ENCODE data around the gene COL25A1.
"Not testable (repeated sequence)": the region's sequence is repeated elsewhere in the genome, so short reads cannot be mapped to it uniquely, and the experiment has no call there.

The COL25A1 gene

DNA sequence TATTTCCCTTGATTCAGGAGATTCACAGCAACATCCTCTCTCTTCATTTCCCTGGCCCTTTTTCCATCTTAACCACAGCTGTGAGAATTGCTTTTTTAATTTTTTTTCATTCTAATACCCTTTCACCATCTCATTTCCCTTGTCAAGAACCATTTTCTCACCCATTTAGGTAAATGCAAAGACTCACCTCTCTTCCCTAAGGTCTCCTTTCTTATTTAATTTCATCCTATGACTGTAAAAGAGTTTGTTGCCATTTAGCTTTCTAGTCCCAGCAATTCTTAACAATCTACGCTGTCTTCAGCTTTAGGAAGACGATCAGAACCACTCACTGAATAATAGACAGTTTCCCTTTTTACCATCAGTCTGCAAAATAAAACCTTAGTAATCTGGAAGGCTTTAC is 298.5 kb downstream of the COL25A1 start:
- DNase-seq: no peak

DNA sequence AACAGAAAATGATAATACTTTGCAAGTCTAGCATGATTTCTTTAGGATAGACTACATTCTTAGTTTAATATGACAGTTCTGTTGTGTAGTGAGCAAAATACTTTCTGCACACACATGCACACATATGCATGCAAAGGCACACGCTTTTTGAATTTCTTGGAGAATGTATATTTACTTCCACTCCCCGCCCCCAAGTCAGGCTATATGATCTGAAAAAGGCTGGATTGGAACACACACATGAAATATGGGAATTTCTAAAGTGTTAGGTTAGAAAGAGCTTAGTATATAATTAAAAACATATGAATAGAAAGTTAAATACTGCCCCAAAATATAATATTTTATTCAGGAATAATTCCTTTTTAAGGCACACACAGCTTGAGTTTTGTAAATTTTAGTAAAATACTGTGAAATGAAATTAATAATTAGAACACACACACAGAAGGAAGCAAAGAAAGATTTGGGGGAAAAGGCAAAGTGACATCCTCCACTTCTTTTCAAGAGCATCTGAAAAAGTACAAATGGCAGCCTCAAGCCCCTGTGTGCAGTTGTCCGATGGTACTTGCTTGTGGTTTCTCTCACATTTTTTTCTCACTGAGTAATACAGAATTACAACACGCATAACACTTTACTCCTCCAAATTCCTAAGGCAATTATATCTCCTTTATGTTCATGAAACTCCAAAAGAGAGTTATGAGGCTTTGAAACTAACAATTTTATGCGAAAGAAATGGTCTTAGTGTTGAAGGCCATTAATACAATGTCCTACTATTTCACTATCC is 310.7 kb downstream of the COL25A1 start:
- DNase-seq: no peak

DNA sequence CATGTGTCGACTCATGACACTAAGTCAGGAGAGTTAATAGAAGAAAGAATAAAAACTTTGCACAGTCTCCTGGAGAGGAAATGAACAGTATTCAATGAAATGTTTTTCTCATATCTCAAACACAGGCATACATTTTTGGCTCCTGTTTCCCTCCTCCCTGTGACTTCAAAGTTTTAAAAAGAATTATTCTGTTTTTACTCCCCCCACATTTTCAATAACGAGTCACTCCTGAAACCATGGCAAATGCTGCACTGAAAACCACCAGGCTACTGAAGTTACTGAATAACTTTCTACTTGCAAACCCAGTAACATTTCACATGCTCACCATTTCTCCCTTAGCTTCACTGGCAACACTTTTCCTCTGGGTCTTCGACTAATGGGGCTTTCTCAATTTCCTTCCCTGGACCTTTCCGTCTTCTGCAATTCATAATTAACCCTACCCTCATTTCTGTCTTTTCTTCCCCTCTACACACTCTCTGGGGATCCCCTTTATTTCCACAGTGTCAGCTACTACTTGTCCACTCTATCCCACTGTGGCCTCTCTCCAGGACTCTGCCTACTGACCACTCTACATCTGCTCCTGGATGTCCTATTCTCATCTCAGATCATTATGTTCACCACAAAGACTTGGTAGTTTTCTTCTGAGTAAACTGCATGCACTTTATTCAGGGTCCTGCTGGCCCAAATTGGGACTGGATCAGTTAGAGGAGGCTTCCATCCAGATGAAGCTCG is 313.8 kb downstream of the COL25A1 start:
- DNase-seq: no peak

DNA sequence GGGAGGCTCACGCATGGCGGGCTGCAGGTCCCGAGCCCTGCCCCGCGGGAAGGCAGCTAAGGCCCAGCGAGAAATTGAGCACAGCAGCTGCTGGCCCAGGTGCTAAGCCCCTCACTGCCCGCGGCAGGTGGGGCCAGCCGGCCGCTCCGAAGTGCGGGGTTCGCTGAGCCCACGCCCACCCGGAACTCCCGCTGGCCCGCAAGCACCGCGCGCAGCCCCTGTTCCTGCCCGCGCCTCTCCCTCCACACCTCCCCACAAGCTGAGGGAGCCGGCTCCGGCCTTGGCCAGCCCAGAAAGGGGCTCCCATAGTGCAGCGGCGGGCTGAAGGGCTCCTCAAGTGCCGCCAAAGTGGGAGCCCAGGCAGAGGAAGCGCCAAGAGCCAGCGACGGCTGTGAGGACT is 318.0 kb downstream of the COL25A1 start:
- DNase-seq: not testable (repeated sequence)

DNA sequence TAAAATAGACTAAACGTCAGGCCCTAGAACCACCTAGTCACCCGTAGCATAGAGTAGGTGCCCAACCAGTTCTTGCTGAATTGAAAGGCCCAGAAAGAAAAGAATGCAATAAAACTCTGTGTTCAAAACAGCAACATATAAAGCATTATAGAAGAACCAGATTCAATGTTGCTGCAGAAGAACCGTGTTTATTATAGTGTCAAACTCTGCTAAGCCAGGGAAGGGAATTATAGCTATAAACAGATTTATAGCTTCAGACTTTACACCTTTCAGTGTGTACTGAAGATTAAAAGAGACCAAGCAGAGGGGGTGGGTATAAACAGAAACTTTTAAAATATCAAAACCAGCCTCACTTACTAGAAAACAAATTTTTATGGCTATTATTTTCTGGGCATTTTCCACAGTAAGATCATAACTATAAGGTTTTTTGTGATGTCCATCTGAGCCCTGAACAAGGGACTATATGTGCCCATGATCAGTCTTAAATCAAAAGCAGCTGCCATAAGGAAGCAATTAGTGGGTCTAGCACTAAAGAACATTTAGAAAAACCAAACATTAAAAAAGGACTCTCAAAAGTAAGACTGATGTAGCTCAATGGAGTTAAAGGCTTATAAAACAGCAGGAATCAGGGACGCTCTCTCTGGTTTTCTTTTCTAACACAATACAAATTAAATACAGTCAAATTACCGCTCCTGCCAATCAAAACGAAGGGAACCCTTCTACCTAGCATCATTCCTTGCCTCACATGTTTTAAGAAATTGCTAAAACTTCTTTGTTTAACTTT is 319.9 kb downstream of the COL25A1 start:
- no peak for DNase-seq

DNA sequence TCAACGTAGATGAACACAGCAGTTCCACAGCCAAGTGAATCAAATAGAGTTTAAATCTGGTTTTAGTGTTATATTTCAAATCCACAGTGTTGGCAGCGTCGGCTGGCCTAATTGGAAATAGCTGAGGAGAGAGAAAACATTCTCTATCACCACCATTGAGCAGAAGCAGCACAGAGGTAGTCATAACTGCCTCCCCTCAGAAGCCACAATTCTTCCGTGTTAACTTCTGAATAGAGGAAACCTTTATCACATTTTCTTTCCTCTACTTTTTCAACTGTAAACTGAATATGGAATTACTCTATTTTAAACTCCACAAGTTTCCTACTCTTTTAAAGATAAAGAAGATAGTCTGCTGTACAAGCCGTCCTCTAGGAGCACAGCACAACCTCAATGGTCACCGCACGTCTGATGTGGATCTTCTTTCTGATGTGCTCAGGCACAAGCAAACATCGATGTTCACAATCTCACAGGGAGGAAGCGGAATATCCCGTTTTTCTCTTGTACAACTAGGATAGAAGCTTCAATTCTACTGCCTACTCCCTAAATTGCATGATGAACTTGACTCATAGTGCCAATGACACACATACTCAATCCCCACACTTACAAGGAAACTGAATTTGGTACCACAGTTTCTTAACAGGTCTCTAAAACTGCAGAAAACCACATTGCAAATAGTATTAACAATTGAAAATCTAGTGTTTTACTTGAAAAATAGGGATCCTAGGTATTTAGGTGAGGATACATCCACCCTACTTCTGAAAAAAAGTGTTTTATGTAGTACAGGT is 321.8 kb downstream of the COL25A1 start:
- no peak for DNase-seq

DNA sequence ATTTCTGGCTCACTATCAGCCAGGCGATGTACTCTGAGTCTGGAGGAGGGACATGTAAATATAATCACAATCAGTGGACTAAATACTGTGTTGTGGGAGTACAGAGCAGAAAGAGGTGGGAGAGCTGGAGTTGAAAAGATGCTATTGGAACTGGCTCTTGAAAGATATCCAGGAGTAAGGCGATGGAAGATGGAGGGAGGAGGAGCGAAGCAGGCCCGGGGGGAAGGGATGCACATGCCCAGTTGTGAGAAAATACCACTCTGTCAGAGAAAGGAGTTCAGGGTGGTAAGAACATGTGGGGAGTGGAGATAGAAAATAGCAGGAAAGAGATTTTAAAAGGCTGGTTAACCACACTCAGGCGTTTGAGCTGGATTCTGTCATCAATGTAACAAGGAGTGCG is 322.7 kb downstream of the COL25A1 start:
- DNase-seq: no peak

DNA sequence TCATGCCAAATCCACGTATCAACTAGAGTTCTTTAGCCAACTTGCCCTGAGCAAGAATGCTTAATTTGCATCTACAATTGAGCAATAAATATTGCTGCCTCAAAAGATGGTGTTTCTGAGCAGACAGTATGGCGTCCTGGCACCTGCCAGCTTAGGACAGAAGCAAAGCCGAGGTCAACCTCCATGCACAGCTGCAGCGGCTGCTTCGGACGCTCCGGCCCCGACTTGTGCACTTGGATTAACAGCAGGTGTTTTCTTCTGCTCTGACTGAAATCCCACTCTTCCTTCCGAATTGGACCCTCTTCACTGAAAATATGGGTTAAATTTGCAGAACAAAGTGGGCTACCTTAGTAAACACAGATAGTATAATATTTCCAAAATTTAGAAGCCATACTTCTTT is 324.4 kb downstream of the COL25A1 start:
- no peak for DNase-seq

DNA sequence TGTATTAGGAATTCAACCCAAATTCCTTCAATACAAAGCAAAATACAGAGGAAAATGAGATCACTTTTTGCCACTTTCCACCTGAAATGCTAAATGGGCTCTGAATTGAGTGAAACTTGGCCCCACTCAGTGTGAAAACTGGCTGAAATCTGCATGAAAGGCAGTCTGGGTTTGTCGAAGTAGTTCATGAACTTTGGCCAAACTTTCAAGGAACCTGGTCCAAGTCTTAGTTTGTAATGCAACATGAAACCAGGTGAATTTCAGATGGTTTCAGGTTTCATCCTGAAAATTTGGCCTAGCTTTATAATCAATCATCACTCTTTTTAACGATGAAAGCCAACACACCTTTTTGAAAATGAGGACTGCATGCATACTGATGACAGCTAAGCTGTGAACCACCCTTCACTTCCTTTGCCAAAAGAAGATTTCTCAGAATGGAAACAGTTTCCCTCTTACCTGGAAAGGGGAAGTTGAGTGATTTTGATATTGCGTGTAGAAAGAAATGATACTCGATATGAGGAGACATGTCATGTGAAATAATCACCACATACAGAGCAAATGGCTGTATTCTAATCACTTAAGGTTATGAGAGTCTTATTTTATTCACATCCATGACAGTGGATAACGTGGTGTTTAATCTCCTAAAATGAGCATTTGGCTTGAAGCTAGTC is 329.7 kb downstream of the COL25A1 start:
- no peak for DNase-seq

DNA sequence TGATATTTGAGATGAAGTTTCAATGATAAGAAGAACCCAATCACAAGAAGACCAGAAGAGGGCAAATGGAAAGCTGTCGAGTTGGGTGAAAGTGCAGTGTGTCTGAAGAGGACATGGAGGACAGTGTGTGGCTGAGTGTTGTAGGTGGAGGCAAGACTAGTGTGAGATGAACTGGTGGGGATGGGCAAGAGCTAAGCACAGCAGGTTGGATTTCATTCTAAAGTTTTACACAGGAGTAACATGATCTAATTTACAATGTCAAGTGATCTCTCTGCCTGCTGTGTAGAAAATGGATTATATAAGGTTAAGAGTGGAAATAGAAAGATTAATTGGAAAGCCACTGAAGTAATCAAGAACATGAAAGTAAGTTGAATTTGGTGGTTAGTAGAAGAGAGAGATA is 331.0 kb downstream of the COL25A1 start:
- no peak for DNase-seq

DNA sequence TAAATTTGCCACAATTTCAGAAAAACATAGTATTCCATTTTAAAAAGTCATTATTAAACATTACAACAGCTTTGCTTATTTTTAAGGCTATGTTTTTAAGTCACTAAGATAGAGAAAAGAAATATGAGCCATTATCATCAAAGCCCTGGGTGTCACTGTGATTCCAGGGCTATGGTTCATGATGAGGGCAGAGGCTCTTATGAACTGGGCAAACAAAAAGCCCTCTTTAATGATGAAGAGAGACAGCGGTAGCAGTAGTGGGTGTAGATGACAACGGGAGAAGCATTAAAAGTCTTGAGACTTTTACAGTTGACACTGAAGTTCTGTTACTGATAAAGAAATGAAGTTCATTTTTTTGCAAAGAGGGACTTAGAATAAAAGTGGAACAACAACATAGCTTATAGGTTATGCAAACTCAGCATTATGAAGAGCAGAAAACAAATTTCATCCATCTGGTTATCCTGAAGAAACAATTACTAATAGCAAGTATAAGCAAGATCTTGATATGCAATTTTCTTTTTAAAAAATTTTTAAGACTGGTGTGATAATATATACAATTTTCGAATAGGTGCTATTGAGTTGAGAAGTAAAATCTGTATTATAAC is 336.9 kb downstream of the COL25A1 start:
- DNase-seq: no peak

DNA sequence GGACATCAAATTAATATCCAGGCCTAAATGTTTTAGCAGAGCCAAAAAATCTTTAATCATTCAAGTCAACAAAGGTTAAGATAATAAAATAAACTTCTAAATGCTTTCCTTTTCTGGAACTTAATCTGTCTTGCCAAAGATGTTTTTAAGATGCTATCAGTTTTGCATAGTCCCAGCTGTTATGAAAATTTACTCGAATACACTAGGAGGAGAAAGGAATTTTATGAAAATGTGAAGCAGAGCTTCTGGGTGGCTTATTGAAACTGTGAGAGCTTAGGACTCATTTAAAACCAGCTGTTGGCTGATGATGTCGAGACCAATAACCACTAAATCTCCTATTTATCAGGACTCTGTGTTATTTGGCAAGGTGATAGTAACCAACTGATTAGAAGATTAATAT is 337.4 kb downstream of the COL25A1 start:
- DNase-seq: no peak

DNA sequence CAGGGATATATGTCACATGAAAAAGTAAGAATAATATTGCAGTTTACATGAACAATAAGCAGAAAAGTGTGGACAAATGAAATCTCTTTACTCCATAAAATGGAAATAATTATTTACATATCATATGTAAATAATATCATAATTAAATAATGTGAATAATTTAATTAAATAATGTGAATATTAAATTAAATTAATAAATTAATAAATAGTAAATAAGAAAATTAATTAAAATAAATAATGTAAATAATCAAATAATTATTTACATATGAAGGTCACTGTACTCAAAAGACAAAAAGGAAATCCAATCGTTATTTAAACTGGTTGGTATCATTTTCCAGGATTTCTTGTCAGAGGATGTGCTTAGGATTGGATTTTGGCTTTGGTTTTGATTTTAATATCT is 338.5 kb downstream of the COL25A1 start:
- DNase-seq: no peak

DNA sequence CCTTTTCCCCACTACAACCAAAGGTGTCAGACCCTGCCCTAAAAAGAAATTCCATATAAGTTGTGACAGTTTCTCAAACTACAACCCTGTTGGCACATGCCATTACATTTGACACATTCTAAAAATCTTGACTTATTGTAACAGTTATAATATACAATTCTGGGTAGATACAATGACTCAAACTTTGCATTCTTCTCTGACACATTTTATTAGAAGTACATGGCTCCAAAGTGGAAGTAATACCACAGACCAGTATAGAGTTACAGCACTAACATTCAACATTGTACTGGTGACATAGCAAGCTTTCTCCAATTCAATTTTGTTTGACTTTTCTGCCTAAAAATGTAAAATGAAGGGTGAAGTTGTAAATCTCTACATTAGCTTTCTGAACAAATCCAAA is 343.0 kb downstream of the COL25A1 start:
- no peak for DNase-seq

DNA sequence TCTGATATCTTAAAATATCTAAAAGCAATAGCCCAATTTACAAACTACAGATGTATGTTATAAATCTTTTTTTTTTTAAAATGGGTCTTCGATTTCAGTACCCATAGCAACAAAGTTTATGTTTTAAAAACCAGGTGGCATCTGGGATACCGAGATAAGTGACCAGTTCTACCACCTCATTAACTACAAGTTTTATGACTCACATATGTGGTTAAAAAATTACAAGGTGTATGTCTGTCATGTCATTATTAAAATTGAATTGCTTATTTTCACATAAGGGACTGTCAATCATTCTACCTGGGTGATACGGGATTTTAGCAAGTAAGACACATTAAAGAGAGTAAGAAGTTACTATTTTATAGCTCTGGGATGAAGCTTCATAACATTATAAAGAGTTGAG is 347.6 kb downstream of the COL25A1 start:
- no peak for DNase-seq

DNA sequence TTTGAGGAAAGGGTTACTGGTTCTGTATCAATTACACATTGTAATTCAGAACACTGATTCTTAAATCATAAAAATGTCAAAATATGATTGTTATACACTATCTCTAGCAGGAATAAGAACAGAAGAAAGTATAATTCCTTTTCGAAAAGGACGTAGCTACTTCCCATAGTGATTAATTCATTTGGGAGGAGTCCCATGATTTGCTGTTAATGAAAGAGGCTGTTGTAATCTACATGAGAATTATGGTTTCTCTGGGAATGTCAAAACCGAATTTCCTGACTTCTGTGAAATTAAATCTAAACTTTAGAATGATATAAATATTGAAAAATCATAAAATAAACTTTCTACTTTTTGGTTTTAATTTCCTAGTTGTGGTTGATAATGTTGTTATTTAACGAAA is 348.5 kb downstream of the COL25A1 start:
- no peak for DNase-seq

DNA sequence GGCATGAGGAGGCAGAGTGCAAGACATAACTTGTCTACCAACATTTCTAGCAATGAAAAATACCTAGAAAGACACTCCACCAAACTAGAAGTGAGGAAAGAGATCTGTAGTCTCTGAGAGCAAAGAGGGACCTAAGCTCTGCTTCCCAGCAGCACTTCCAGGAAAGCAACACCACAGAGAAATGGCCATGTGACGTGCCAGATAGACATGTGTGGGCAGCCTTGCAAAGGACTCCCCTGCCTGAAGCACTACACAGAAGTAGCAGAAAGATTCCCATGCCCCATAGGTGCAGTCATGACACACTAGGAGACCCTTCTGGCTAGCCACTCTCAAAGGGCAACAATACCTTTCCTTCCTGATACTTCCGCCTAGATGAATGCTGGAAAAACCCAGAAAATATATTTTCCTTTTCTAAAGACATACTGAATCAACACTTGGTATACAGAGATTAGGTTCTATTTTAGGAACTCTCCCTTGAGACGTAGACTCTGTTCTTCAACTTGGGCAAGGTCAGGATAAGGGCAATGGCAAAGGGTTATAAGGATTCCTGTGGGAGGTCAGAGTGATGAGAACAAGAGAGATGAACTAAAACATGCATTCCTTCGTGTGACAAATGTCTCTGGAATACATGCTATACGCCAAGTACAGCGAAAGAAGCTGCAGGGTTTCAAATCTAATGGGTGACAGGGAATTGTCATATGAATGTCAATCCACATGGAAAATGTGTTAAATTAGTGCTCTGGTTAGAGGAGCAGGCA is 352.1 kb downstream of the COL25A1 start:
- no peak for DNase-seq

DNA sequence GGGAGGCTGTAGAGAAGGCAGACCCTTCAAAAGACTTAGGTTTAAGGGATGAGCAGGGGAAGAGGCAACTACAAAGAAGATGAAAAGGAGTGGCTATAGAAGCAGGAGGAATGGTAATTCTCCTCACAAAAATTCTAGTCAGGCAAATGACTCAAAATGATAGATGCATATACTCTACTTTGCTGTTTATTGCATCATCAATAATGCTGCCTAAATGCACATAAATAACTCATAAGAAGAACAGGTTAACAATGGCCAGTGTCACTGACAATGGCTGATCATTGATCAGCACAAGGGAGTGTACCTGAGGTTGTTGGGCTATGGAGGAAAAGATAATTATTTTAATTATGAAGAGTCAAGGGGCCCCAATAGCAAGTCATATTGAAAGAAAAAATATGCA is 354.9 kb downstream of the COL25A1 start:
- DNase-seq: no peak

DNA sequence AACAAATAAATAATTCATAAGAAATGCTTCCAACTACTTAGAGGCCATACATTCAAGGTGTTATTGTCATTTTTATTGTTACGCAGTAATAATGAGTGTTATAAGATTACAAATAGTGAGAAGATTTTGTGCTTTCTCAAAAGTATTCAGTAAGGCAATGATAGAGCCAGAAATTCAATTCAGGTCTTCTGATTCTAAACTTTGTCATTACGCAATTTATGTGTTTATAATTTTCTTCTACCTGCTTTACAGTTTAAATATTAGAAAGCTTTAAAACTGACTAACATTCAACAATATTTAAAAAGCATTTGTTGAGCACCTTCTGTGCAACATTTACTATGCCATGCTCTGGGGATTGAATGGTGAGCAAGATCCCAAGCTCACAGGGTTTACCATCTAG is 356.2 kb downstream of the COL25A1 start:
- no peak for DNase-seq

DNA sequence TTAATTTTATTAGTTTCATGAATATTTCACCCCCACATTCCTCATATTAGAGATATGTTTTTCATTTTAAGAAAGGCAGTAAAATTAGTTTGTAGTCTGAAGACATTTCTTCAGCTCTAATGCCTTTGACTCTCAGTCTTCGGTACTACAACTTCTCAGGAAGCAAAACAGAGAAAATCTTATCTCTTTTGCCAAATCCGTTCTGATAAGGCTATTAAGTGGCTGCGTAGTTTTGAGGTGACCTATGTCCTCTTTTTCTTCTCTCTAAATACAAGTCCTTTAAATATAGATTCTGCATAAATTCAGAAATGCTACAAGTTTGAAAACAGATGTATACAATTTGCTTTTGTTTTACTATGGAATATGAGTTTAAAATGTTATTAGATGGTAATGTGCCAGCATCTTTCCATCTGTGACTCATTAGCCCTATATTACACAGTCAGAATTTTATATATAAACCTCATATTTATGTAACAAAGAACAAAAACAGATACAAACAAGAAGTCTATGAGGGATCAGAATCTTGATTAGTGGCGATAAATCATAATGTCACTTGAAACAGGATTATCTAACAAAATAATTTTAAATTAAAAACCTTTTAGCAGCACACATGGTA is 358.4 kb downstream of the COL25A1 start:
- DNase-seq: no peak

DNA sequence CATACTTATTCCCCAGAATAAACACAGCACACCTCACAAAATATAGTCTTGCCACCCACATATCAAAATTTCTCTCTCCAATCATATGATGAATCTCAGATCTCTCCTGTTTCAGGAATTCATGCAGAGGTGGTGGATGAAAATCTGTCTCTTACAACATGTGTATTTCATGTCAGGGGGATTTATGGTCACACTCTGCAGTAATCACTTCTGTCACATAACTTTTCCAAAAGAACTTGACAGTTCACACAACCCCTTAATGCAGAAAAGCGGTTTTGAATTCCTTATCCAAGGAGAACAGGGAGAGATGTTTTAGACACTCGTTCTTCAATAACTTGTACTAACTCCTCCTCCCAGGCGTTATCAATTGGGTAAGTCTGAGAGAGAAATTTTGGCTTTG is 359.1 kb downstream of the COL25A1 start:
- no peak for DNase-seq

Measured in NCI-H1092 (cell line).